Astrocyte of the spinal cord (primary cell): ENCODE data around the gene LRRTM4.

Source experiments
- DNase-seq: peaks from one replicate; pipeline ENCODE4 v3.0.0; 2011; ENCODE audit warnings: low read depth, low spot score
- H3K4me3 ChIP-seq: 2 replicates; pipeline ENCODE4 v1.5.1; 2011; ENCODE audit warnings: low read depth, mild to moderate bottlenecking, low read length, moderate library complexity
- in situ Hi-C: cut with HindIII; loops from 2 replicates; pipeline ENCODE4 v1.10.0; 2017; ENCODE audit warnings: low sequenced_read_pairs
- TF ChIP-seq, protein P1 (sequence below): IDR thresholded peaks from 2 replicates; pipeline ENCODE4 v1.5.1; 2012; ENCODE audit warnings: low read depth, mild to moderate bottlenecking, low read length, inconsistent platforms

Gene LRRTM4

GRCh38 chr2:76946631-76947145, 575.5 kb downstream of the LRRTM4 start:
- no peak for DNase-seq
- TF ChIP-seq, protein P1, sequence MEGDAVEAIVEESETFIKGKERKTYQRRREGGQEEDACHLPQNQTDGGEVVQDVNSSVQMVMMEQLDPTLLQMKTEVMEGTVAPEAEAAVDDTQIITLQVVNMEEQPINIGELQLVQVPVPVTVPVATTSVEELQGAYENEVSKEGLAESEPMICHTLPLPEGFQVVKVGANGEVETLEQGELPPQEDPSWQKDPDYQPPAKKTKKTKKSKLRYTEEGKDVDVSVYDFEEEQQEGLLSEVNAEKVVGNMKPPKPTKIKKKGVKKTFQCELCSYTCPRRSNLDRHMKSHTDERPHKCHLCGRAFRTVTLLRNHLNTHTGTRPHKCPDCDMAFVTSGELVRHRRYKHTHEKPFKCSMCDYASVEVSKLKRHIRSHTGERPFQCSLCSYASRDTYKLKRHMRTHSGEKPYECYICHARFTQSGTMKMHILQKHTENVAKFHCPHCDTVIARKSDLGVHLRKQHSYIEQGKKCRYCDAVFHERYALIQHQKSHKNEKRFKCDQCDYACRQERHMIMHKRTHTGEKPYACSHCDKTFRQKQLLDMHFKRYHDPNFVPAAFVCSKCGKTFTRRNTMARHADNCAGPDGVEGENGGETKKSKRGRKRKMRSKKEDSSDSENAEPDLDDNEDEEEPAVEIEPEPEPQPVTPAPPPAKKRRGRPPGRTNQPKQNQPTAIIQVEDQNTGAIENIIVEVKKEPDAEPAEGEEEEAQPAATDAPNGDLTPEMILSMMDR, result no peak
- no peak overlapping the region for H3K4me3 ChIP-seq
- in situ Hi-C loops, result no loop called here

GRCh38 chr2:76940559-76940958, 581.6 kb downstream of the LRRTM4 start:
- TF ChIP-seq, protein P1, result no peak

DNA sequence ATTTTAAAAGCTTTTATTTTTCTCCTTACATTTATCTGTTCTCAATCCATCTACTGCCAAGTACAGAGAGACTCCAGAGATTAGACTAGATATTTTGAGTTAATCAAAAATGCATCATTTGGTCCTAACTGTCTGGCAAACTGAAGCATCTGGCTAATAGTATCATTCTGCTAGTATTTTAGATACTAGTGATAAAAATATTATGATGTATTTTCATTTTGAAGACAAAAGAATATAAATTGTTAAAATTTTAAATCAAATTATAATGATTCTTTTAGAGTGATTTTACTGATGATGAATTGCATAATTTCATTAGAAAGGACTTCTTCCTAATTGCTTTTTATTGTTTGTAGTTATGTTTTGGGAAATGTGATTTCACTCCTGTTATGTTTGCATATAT, 584.0 kb downstream of the LRRTM4 start:
- TF ChIP-seq, protein P1, result no peak
- in situ Hi-C loops, result no loop called here
- DNase-seq, result no peak
- no peak overlapping the region for H3K4me3 ChIP-seq

More at GRCh38 chr2:76940559-76940958, 581.6 kb downstream of the LRRTM4 start:
- no peak for DNase-seq
- H3K4me3 ChIP-seq, result no peak overlapping the region
- in situ Hi-C loops, result no loop called here

GRCh38 chr2:76932550-76932949, 589.6 kb downstream of the LRRTM4 start:
- H3K4me3 ChIP-seq, result no peak overlapping the region
- in situ Hi-C loops, result no loop called here
- no peak for DNase-seq
- TF ChIP-seq, protein P1, result no peak

- TF ChIP-seq, protein P1, result no peak
- H3K4me3 ChIP-seq, result no peak overlapping the region
- no peak for DNase-seq
- in situ Hi-C loops, result no loop called here
Observed at GRCh38 chr2:76930056-76930744, 592.0 kb downstream of the LRRTM4 start.

- in situ Hi-C loops, result no loop called here
- H3K4me3 ChIP-seq, result no peak overlapping the region
- TF ChIP-seq, protein P1, result no peak
- no peak for DNase-seq
Observed at GRCh38 chr2:76928026-76928425, 594.1 kb downstream of the LRRTM4 start.
